IMR-90 (cell line): ENCODE results near the gene GLIS1. TPM values are rescaled to one million over a fixed set of nuclear protein-coding genes. Genes with fewer than 3 reads are reported as not detected.

Experiments
- ATAC-seq: fragments of 200-7000 bp; cut with Tn5 transposase; 2 replicates; pipeline ENCODE4 v1.9.1; 2020; ENCODE audit warnings: low read depth, mild to moderate bottlenecking, moderate library complexity
- BruUV-seq: library from RNA; stranded (reverse); fragments of 400-500 nt; replicated peaks from 2 replicates; lab custom pipeline; 2021; lab: Mats Ljungman, UMichigan
- CTCF ChIA-PET: fragments of 300-600 bp; formaldehyde crosslinking; extraction: SDS; loops from one replicate; lab custom pipeline; 2021; ENCODE audit warnings: antibody characterized with exemption; lab: Yijun Ruan, JAX
- POLR2A ChIA-PET: fragments of 300-600 bp; sonication (Branson Sonifier 250); formaldehyde crosslinking; loops from one replicate; lab custom pipeline; 2022; ENCODE audit warnings: antibody characterized with exemption; ENCODE audit not compliant: unreplicated experiment; lab: Charles Lee
- DNase-seq: peaks from one replicate; pipeline ENCODE4 v3.0.0; 2013
- H2AFZ ChIP-seq: replicated peaks from 2 replicates; pipeline ENCODE3; 2013; ENCODE audit warnings: low read length, mild to moderate bottlenecking; ENCODE audit not compliant: poor library complexity
- H2AK5ac ChIP-seq: 2 replicates; pipeline ENCODE4 v1.6.1; 2013; ENCODE audit warnings: low read depth, low read length, inconsistent platforms
- H2AK9ac ChIP-seq: replicated peaks from 2 replicates; pipeline ENCODE3; 2013; ENCODE audit warnings: mild to moderate bottlenecking, low read depth, low read length, moderate library complexity; ENCODE audit not compliant: poor library complexity
- H2BK120ac ChIP-seq: 2 replicates; pipeline ENCODE4 v1.6.1; 2013; ENCODE audit warnings: low read depth, low read length, inconsistent platforms
- H2BK15ac ChIP-seq: 3 replicates; pipeline ENCODE4 v1.6.1; 2013; ENCODE audit warnings: low read depth, low read length, inconsistent platforms
- H2BK20ac ChIP-seq: 2 replicates; pipeline ENCODE4 v1.6.1; 2013; ENCODE audit warnings: low read depth, mild to moderate bottlenecking, inconsistent platforms, low read length, moderate library complexity
- H2BK5ac ChIP-seq: 2 replicates; pipeline ENCODE4 v1.6.1; 2013; ENCODE audit warnings: mild to moderate bottlenecking, low read depth, low read length, inconsistent platforms; ENCODE audit not compliant: poor library complexity, severe bottlenecking
- H3K14ac ChIP-seq: replicated peaks from 2 replicates; pipeline ENCODE4 v1.6.1; 2013; ENCODE audit warnings: low read depth, low read length, inconsistent platforms
- H3K18ac ChIP-seq: 2 replicates; pipeline ENCODE4 v1.6.1; 2013; ENCODE audit warnings: low read depth, low read length, control low read depth
- H3K23ac ChIP-seq: 2 replicates; pipeline ENCODE4 v1.6.1; 2013; ENCODE audit warnings: low read depth, low read length, inconsistent platforms
- H3K27ac ChIP-seq: 2 replicates; pipeline ENCODE4 v1.5.1; 2013; ENCODE audit warnings: mild to moderate bottlenecking, control low read depth, low read length; ENCODE audit not compliant: insufficient read depth
- H3K27me3 ChIP-seq: 2 replicates; pipeline ENCODE4 v1.6.1; 2013; ENCODE audit warnings: low read length; ENCODE audit not compliant: control insufficient read depth, insufficient read depth
- H3K36me3 ChIP-seq: 2 replicates; pipeline ENCODE4 v1.6.1; 2013; ENCODE audit warnings: low read length, mixed read lengths; ENCODE audit not compliant: control insufficient read depth, insufficient read depth
- H3K4ac ChIP-seq: 2 replicates; pipeline ENCODE4 v1.6.1; 2013; ENCODE audit warnings: low read depth, low read length, inconsistent platforms
- H3K4me1 ChIP-seq: 2 replicates; pipeline ENCODE4 v1.6.1; 2013; ENCODE audit warnings: low read length, mixed read lengths; ENCODE audit not compliant: control insufficient read depth, insufficient read depth
- H3K4me2 ChIP-seq: 2 replicates; pipeline ENCODE4 v1.6.1; 2013; ENCODE audit warnings: low read depth, mild to moderate bottlenecking, control low read depth, low read length, moderate library complexity
- H3K4me3 ChIP-seq: 2 replicates; pipeline ENCODE4 v1.5.1; 2013; ENCODE audit warnings: low read depth, mild to moderate bottlenecking, control low read depth, low read length, moderate library complexity; ENCODE audit not compliant: insufficient read depth
- H3K56ac ChIP-seq: 2 replicates; pipeline ENCODE4 v1.6.1; 2013; ENCODE audit warnings: low read length, inconsistent platforms; ENCODE audit not compliant: insufficient read depth; ENCODE audit errors: extremely low read depth
- H3K79me1 ChIP-seq, 2 experiments: 2 replicates each; pipeline ENCODE4 v1.6.1; 2013; ENCODE audit warnings: low read length in 2 of 2, inconsistent platforms in 1 of 2, low read depth in 1 of 2
- H3K9ac ChIP-seq: 2 replicates; pipeline ENCODE4 v1.6.1; 2013; ENCODE audit warnings: low read depth, low read length, control low read depth
- H3K9me1 ChIP-seq: 2 replicates; pipeline ENCODE4 v1.6.1; 2013; ENCODE audit warnings: low read length, inconsistent platforms; ENCODE audit not compliant: insufficient read depth
- H3K9me3 ChIP-seq: 2 replicates; pipeline ENCODE4 v1.6.1; 2013; ENCODE audit warnings: low read length; ENCODE audit not compliant: control insufficient read depth, insufficient read depth
- H4K20me1 ChIP-seq: 2 replicates; pipeline ENCODE4 v1.6.1; 2013; ENCODE audit warnings: low read length, inconsistent platforms; ENCODE audit not compliant: insufficient read depth
- H4K5ac ChIP-seq: 2 replicates; pipeline ENCODE4 v1.6.1; 2013; ENCODE audit warnings: mild to moderate bottlenecking, low read depth, low read length, control low read depth
- H4K8ac ChIP-seq, 2 experiments: 2 replicates each; pipeline ENCODE4 v1.6.1; 2013; ENCODE audit warnings: low read depth in 2 of 2, low read length in 2 of 2, control low read depth in 1 of 2, inconsistent platforms in 1 of 2
- H4K91ac ChIP-seq: 2 replicates; pipeline ENCODE4 v1.6.1; 2013; ENCODE audit warnings: low read depth, low read length, inconsistent platforms; ENCODE audit not compliant: insufficient read depth
- BHLHE40 ChIP-seq: fragments of 150-350 bp; IDR thresholded peaks from 2 replicates; pipeline ENCODE4 v1.6.1; 2016; ENCODE audit warnings: mild to moderate bottlenecking, low read depth, low read length
- CEBPB ChIP-seq: IDR thresholded peaks from 2 replicates; pipeline ENCODE4 v1.6.1; 2012; ENCODE audit warnings: low read depth, low read length, improper control_type of control experiment
- CHD1 ChIP-seq: IDR thresholded peaks from 2 replicates; pipeline ENCODE4 v1.6.1; 2012; ENCODE audit warnings: low read depth, low read length, improper control_type of control experiment
- FOS ChIP-seq: fragments of 150-350 bp; IDR thresholded peaks from 2 replicates; pipeline ENCODE4 v1.6.1; 2016; ENCODE audit warnings: low read depth, low read length
- MAFK ChIP-seq: IDR thresholded peaks from 2 replicates; pipeline ENCODE4 v1.6.1; 2012; ENCODE audit warnings: low read depth, low read length, improper control_type of control experiment
- MAZ ChIP-seq: IDR thresholded peaks from 2 replicates; pipeline ENCODE4 v1.6.1; 2012; ENCODE audit warnings: low read depth, mild to moderate bottlenecking, low read length, improper control_type of control experiment, moderate library complexity, borderline replicate concordance
- MXI1 ChIP-seq: IDR thresholded peaks from 2 replicates; pipeline ENCODE4 v1.6.1; 2012; ENCODE audit warnings: low read depth, mild to moderate bottlenecking, low read length, moderate library complexity, borderline replicate concordance
- NFE2L2 ChIP-seq: fragments of 150-350 bp; IDR thresholded peaks from 2 replicates; pipeline ENCODE4 v1.6.1; 2016; ENCODE audit warnings: low read depth, mild to moderate bottlenecking, low read length
- POLR2A ChIP-seq: IDR thresholded peaks from 2 replicates; pipeline ENCODE4 v1.6.1; 2012; ENCODE audit warnings: mild to moderate bottlenecking, low read depth, low read length
- RAD21 ChIP-seq: IDR thresholded peaks from 2 replicates; pipeline ENCODE4 v1.6.1; 2012; ENCODE audit warnings: low read length, improper control_type of control experiment
- RCOR1 ChIP-seq: IDR thresholded peaks from 2 replicates; pipeline ENCODE4 v1.6.1; 2012; ENCODE audit warnings: mild to moderate bottlenecking, low read length, improper control_type of control experiment; ENCODE audit not compliant: insufficient replicate concordance
- RFX5 ChIP-seq: IDR thresholded peaks from 2 replicates; pipeline ENCODE4 v1.8.0; 2012; ENCODE audit warnings: low read depth, mild to moderate bottlenecking, low read length, moderate library complexity
- SMC3 ChIP-seq: fragments of 150-350 bp; IDR thresholded peaks from 2 replicates; pipeline ENCODE4 v1.6.1; 2016; ENCODE audit warnings: low read depth, mild to moderate bottlenecking, antibody characterized with exemption, low read length, moderate library complexity
- WGBS, 2 experiments: methylation state at CpG; one replicate each; pipeline versions ENCODE4 v1.1.5 to v1.1.7; 2013; ENCODE audit warnings: missing lambda C conversion rate in 2 of 2; ENCODE audit not compliant: insufficient read length in 1 of 2; ENCODE audit errors: extremely low coverage in 2 of 2; 5-methylcytosine and 5-hydroxymethylcytosine counted together
- dilution Hi-C: fragments of 300-500 bp; cut with HindIII; formaldehyde crosslinking; loops from one replicate; pipeline ENCODE4 v1.14.3; 2018; ENCODE audit warnings: low sequenced_read_pairs; ENCODE audit not compliant: unreplicated experiment
- in situ Hi-C: fragments of 300-500 bp; cut with MboI; formaldehyde crosslinking; loops from 3 replicates; pipeline ENCODE4 v1.14.3; 2019; ENCODE audit warnings: low sequenced_read_pairs, inconsistent platforms, mixed read lengths
- intact Hi-C: fragments of 100-400 bp; cut with micrococcal nuclease; formaldehyde crosslinking; loops from 2 replicates; pipeline ENCODE4 v1.10.0; 2022
- polyA plus RNA-seq, 3 experiments: library from polyadenylated mRNA; depleted of rRNA; stranded (reverse); fragments of >200 nt; gene quantifications; 2 replicates each; pipeline ENCODE4 v1.2.3, GENCODE V29; 2012; ENCODE audit warnings: low replicate concordance in 1 of 3
- total RNA-seq: library from RNA; depleted of rRNA; stranded (reverse); fragments of >200 nt; gene quantifications from 2 replicates; pipeline ENCODE4 v1.2.3, GENCODE V29; 2012
- TF ChIP-seq, protein P1 (sequence below): fragments of 150-350 bp; IDR thresholded peaks from 2 replicates; pipeline ENCODE4 v1.6.1; 2016; ENCODE audit warnings: low read depth, mild to moderate bottlenecking, low read length, moderate library complexity, borderline replicate concordance
- TF ChIP-seq, protein P2 (sequence below): conservative IDR thresholded peaks from 2 replicates; pipeline ENCODE4 v1.5.1; 2012; ENCODE audit warnings: mild to moderate bottlenecking, low read depth, low read length, improper control_type of control experiment
- TF ChIP-seq, protein P3 (sequence below): fragments of 150-350 bp; IDR thresholded peaks from 2 replicates; pipeline ENCODE4 v1.6.1; 2017; ENCODE audit warnings: mild to moderate bottlenecking, antibody characterized with exemption, low read length, low read depth

The GLIS1 gene
- total and polyA plus RNA-seq, 2 of the 4 experiments (the other 2 are of a cell fraction), result 0.18 to 2.3 TPM

DNA sequence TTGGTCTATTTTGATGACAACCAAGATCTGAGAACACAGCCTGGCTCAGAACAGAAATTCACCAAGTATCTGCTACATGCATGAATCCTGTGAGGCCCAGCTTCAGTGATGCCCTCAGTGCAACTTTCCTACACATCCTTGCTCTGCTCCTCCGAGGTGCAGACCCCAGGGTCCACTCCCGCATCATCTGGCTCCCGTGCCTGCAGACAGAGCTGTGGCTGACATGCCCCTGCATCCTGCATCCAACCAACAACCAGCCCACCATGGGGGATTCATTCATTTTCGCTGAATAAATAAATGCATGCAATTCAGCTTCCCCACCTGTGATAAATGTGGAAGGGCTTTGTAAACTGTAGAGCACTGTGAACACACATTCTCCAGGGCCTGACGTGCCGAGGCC lies 112.3 kb downstream of the GLIS1 start:
- in situ Hi-C loops (no loop called here), dilution Hi-C loops (no loop called here), intact Hi-C loops (no loop called here)
- H3K18ac ChIP-seq, result no peak overlapping the region
- DNase-seq (no peak), ATAC-seq (no peak)
- H2AK5ac ChIP-seq, result no peak overlapping the region
- no peak overlapping the region for H2BK5ac ChIP-seq
- no CpG with 5 or more reads among the region's 6 CpGs for WGBS, 2 experiments
- H3K4me3 ChIP-seq, result no peak overlapping the region
- H2AK9ac ChIP-seq, result no peak overlapping the region
- no peak overlapping the region for H3K56ac ChIP-seq
- H3K9ac ChIP-seq, result no peak overlapping the region
- H4K5ac ChIP-seq, result no peak overlapping the region
- H2BK20ac ChIP-seq, result no peak overlapping the region
- no TSS peak for BruUV-seq
- H2BK15ac ChIP-seq, result no peak overlapping the region
- CTCF ChIA-PET, result no interaction called here
- peaks cover 11% of the 10 kb centered on the region for H3K9me1 ChIP-seq
- H3K27ac ChIP-seq, result no peak overlapping the region
- H3K36me3 ChIP-seq, result no peaks in the 10 kb centered on the region
- no peaks in the 10 kb centered on the region; the same call in 1 of the 2 replicates for H3K4me1 ChIP-seq
- no peaks in the 10 kb centered on the region for H3K27me3 ChIP-seq
- H3K79me1 ChIP-seq, result peaks cover 0 to 12% of the 10 kb centered on the region in 2 experiments; a peak in 1 of 4 replicates
- H3K4ac ChIP-seq, result no peak overlapping the region
- no peak overlapping the region for H4K8ac ChIP-seq
- peaks cover 12% of the 10 kb centered on the region for H4K20me1 ChIP-seq
- H3K14ac ChIP-seq, result no peak overlapping the region
- no peak overlapping the region for H3K23ac ChIP-seq
- H2AFZ ChIP-seq, result no peak overlapping the region
- H3K9me3 ChIP-seq, result no peaks in the 10 kb centered on the region
- POLR2A ChIA-PET, result no interaction called here
- H4K91ac ChIP-seq, result no peak overlapping the region
- TF ChIP-seq, protein P1, sequence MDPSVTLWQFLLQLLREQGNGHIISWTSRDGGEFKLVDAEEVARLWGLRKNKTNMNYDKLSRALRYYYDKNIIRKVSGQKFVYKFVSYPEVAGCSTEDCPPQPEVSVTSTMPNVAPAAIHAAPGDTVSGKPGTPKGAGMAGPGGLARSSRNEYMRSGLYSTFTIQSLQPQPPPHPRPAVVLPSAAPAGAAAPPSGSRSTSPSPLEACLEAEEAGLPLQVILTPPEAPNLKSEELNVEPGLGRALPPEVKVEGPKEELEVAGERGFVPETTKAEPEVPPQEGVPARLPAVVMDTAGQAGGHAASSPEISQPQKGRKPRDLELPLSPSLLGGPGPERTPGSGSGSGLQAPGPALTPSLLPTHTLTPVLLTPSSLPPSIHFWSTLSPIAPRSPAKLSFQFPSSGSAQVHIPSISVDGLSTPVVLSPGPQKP, result no peak
- TF ChIP-seq FOS (no peak), NFE2L2 (no peak), CHD1 (no peak), MAFK (no peak), BHLHE40 (no peak), CEBPB (no peak), SMC3 (no peak), RCOR1 (no peak), RAD21 (no peak), RFX5 (no peak), MXI1 (no peak), MAZ (no peak), POLR2A (no peak)
- TF ChIP-seq, protein P2, sequence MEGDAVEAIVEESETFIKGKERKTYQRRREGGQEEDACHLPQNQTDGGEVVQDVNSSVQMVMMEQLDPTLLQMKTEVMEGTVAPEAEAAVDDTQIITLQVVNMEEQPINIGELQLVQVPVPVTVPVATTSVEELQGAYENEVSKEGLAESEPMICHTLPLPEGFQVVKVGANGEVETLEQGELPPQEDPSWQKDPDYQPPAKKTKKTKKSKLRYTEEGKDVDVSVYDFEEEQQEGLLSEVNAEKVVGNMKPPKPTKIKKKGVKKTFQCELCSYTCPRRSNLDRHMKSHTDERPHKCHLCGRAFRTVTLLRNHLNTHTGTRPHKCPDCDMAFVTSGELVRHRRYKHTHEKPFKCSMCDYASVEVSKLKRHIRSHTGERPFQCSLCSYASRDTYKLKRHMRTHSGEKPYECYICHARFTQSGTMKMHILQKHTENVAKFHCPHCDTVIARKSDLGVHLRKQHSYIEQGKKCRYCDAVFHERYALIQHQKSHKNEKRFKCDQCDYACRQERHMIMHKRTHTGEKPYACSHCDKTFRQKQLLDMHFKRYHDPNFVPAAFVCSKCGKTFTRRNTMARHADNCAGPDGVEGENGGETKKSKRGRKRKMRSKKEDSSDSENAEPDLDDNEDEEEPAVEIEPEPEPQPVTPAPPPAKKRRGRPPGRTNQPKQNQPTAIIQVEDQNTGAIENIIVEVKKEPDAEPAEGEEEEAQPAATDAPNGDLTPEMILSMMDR, result no peak
- TF ChIP-seq, protein P3, sequence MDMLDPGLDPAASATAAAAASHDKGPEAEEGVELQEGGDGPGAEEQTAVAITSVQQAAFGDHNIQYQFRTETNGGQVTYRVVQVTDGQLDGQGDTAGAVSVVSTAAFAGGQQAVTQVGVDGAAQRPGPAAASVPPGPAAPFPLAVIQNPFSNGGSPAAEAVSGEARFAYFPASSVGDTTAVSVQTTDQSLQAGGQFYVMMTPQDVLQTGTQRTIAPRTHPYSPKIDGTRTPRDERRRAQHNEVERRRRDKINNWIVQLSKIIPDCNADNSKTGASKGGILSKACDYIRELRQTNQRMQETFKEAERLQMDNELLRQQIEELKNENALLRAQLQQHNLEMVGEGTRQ, result no peak
- H3K4me2 ChIP-seq, result no peak overlapping the region
- H2BK120ac ChIP-seq, result no peak overlapping the region
